ENCODE measurements around the gene RAPGEF4.

- TF ChIP-seq, protein P1, sequence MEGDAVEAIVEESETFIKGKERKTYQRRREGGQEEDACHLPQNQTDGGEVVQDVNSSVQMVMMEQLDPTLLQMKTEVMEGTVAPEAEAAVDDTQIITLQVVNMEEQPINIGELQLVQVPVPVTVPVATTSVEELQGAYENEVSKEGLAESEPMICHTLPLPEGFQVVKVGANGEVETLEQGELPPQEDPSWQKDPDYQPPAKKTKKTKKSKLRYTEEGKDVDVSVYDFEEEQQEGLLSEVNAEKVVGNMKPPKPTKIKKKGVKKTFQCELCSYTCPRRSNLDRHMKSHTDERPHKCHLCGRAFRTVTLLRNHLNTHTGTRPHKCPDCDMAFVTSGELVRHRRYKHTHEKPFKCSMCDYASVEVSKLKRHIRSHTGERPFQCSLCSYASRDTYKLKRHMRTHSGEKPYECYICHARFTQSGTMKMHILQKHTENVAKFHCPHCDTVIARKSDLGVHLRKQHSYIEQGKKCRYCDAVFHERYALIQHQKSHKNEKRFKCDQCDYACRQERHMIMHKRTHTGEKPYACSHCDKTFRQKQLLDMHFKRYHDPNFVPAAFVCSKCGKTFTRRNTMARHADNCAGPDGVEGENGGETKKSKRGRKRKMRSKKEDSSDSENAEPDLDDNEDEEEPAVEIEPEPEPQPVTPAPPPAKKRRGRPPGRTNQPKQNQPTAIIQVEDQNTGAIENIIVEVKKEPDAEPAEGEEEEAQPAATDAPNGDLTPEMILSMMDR (conservative IDR thresholded peaks at IDR 0.05; ENCODE audit: low read length) = no peak
- no peak for TF ChIP-seq EZH2phosphoT487 (IDR thresholded peaks at IDR 0.05; ENCODE audit: borderline replicate concordance)
Measured at GRCh38 chr2:172712251-172712650, 23.4 kb upstream of the RAPGEF4 start.
